ENCODE measurements around the gene LRCH4. TPM values are rescaled to one million over a fixed set of nuclear protein-coding genes. Genes with fewer than 3 reads are reported as not detected.

The LRCH4 gene
- total and polyA plus RNA-seq, 9 of the 15 experiments (the other 6 are each of a cell fraction or from before 2014, with no cell fraction given), result 0.06 to 63.3 (median 15.0) TPM

GRCh38 chr7:100568896-100569844 lies 16.8 kb downstream of the LRCH4 start (continued):
- no peak for TF ChIP-seq GMEB1 (CRISPR knock-in tag; IDR thresholded peaks at IDR 0.05)

GRCh38 chr7:100568176-100568895 lies 17.6 kb downstream of the LRCH4 start:
- in situ Hi-C loops (cut with MboI) (loop anchor here (25.0 kb wide), 1 partner anchor 106 kb away; the partner anchor contains the start of gene SPACDR), intact Hi-C loops (cut with micrococcal nuclease) (no loop called here)
- Histone ChIP-seq H3K27me3 (ENCODE audit: control insufficient read depth in 2 of 2, insufficient read depth in 2 of 2, low read length in 2 of 2) (no peaks in the 10 kb centered on the region), H3K9me1 (ENCODE audit: control insufficient read depth, insufficient read depth, low read length) (peaks cover 8% of the 10 kb centered on the region), H3K9me3 (replicated peaks; ENCODE audit: control insufficient read depth, insufficient read depth, low read depth, low read length) (no peaks in the 10 kb centered on the region), H2AFZ (ENCODE audit: low read depth, low read length) (no peak overlapping the region), H3K79me2 (ENCODE audit: control insufficient read depth, insufficient read depth, low read length) (no peaks in the 10 kb centered on the region), H3K27ac (ENCODE audit: extremely low read depth, low read depth, low read length) (no peak overlapping the region), H4K20me1 (replicated peaks; ENCODE audit: control insufficient read depth, insufficient read depth, low read length) (no peaks in the 10 kb centered on the region), H3K9ac (ENCODE audit: insufficient read depth in 1 of 2, low read depth in 2 of 2, low read length in 2 of 2) (peak overlapping the region in 1 of 2 experiments; percentile 77; a peak in 2 of 4 replicates), H3K4me3 (no peak overlapping the region), H3K36me3 (ENCODE audit: control insufficient read depth, insufficient read depth, low read length) (peaks cover 6% of the 10 kb centered on the region; the same call in 1 of the 3 replicates), H3K4me1 (replicated peaks in 1 of 2; ENCODE audit: control insufficient read depth in 2 of 2, insufficient read depth in 2 of 2, low read length in 2 of 2) (peaks cover 6 to 76% of the 10 kb centered on the region in 2 experiments; a peak in 4 of 5 replicates), H3K4me2 (ENCODE audit: insufficient read depth, low read length) (no peak overlapping the region)
- peak; percentile 77 for FAIRE-seq
- DNase-seq (ENCODE audit: extremely low read depth in 1 of 4, low spot score in 3 of 4), result peak in 1 of 4 experiments; percentile 61
- POLR2A ChIA-PET, result interaction anchor here (0.6 to 1.0 kb wide), 6 partner anchors 13 to 1406 kb away, joined by 3 to 5 read pairs (median 3); partner anchors contain the start of genes LRCH4 and ZCWPW1
- ATAC-seq, result peak; percentile 20
- no TSS peak for BruUV-seq (replicated peaks)
- CTCF ChIA-PET (ENCODE audit: low intra/inter-chr PET ratio), result no interaction called here
- WGBS (ENCODE audit: insufficient coverage, low coverage, missing lambda C conversion rate), result 44% methylated on average over 11 of the region's 11 CpGs
- TF ChIP-seq BRCA1 (IDR thresholded peaks at IDR 0.05) (no peak), BRCA1 (CRISPR knock-in tag; IDR thresholded peaks at IDR 0.05) (no peak), ZNF384 (IDR thresholded peaks at IDR 0.05; ENCODE audit: low read depth, low read length) (no peak), MNT (conservative IDR thresholded peaks at IDR 0.05) (peak; percentile 71 to 82), ZBTB26 (CRISPR knock-in tag; IDR thresholded peaks at IDR 0.05) (no peak), MYC (IDR thresholded peaks at IDR 0.05; ENCODE audit: low read depth, low read length) (peak; percentile 87), MYC (CRISPR knock-in tag; IDR thresholded peaks at IDR 0.05; ENCODE audit: borderline replicate concordance, low read depth) (no peak)

All from K562 (cell line).